Gastrocnemius medialis (tissue), 4 donors: ENCODE measurements around the gene LDHB. TPM values are rescaled to one million over a fixed set of nuclear protein-coding genes. Genes with fewer than 3 reads are reported as not detected.
"Not testable (repeated sequence)": the region's sequence is repeated elsewhere in the genome, so short reads cannot be mapped to it uniquely, and the experiment has no call there.

Experiments
- ATAC-seq, 2 donors: fragments of 150-250 bp; one replicate each; pipeline ENCODE4 v1.9.1; 2016
- DNase-seq, 2 donors: peaks; one replicate each; pipeline ENCODE4 v3.0.0-alpha.2; 2019
- H3K27ac ChIP-seq, 4 donors: fragments of 200-600 bp; sonication (generic); 1 replicate in 1 of 4; 2 replicates in 3 of 4; pipeline ENCODE4 v1.5.1; 2016 to 2018; ENCODE audit warnings: mild to moderate bottlenecking in 2 of 4, moderate library complexity in 1 of 4
- H3K27me3 ChIP-seq, 3 donors: fragments of 200-600 bp; sonication (generic) in 2 of 3; 1 replicate in 1 of 3; 2 replicates in 2 of 3; pipeline versions ENCODE4 v1.5.1 to v1.6.0; 2016 to 2019; ENCODE audit warnings: mild to moderate bottlenecking in 1 of 3, moderate library complexity in 1 of 3
- H3K36me3 ChIP-seq, 2 donors: fragments of 200-600 bp; sonication (generic) in 1 of 2; one replicate each; pipeline ENCODE4 v1.5.1; 2017 to 2018
- H3K4me1 ChIP-seq, 2 donors: fragments of 200-600 bp; sonication (generic) in 1 of 2; one replicate each; pipeline ENCODE4 v1.5.1; 2016 to 2017; ENCODE audit warnings: mild to moderate bottlenecking in 2 of 2
- H3K4me3 ChIP-seq, 4 donors: fragments of 200-600 bp; sonication (generic) in 3 of 4; 1 replicate in 1 of 4; 2 replicates in 3 of 4; pipeline ENCODE4 v1.5.1; 2016 to 2019; ENCODE audit warnings: mild to moderate bottlenecking in 2 of 4
- H3K9me3 ChIP-seq, 3 donors: fragments of 200-600 bp; sonication (generic) in 2 of 3; 1 replicate in 1 of 3; 2 replicates in 2 of 3; pipeline ENCODE4 v1.5.1; 2016 to 2019
- CTCF ChIP-seq, 5 experiments: fragments of 450-650 bp in 3 of 5; fragments of 200-600 bp in 2 of 5; sonication (generic) in 2 of 5; IDR thresholded peaks in 4 of 5; conservative IDR thresholded peaks in 1 of 5; 1 replicate in 4 of 5; 2 replicates in 1 of 5; pipeline ENCODE4 v1.5.1; 2016 to 2019; ENCODE audit warnings: antibody characterized with exemption in 5 of 5, mild to moderate bottlenecking in 3 of 5, moderate library complexity in 3 of 5
- POLR2A ChIP-seq, 2 donors: fragments of 450-650 bp; IDR thresholded peaks; one replicate each; pipeline ENCODE4 v1.6.1; 2017; ENCODE audit warnings: antibody characterized with exemption in 2 of 2, mild to moderate bottlenecking in 2 of 2, moderate library complexity in 2 of 2
- in situ Hi-C, 4 donors: fragments of 200-750 bp; cut with MboI; loops; one replicate each; pipeline versions ENCODE4 v1.15.0 to v1.8.0; 2017; ENCODE audit warnings: low sequenced_read_pairs in 4 of 4
- intact Hi-C: fragments of 100-400 bp; cut with DNase I; formaldehyde crosslinking; loops from one replicate; pipeline ENCODE4 v1.15.1; 2023; ENCODE audit warnings: low total_unique reads
- total RNA-seq, 4 donors: library from RNA; depleted of rRNA; stranded (reverse); fragments of >200 nt; gene quantifications; one replicate each; pipeline versions ENCODE4 v1.1.0 to v1.2.3, GENCODE V29; 2016

LDHB gene
- total RNA-seq, 4 donors from 2014 or later, result 76.4 to 229 (median 125) TPM

GRCh38 chr12:21676776-21677175 lies 19.1 kb upstream of the LDHB start:
- intact Hi-C loops, result no loop called here

GRCh38 chr12:21675641-21676040 lies 18.0 kb upstream of the LDHB start:
- intact Hi-C loops, result no loop called here

More at GRCh38 chr12:21676776-21677175, 19.1 kb upstream of the LDHB start:
- DNase-seq (no peak), ATAC-seq (no peak)
- H3K36me3 ChIP-seq, result no peaks in the 10 kb centered on the region
- no peaks in the 10 kb centered on the region for H3K9me3 ChIP-seq
- H3K27ac ChIP-seq, result no peak overlapping the region
- no peak overlapping the region for H3K4me3 ChIP-seq
- no peaks in the 10 kb centered on the region for H3K27me3 ChIP-seq
- in situ Hi-C loops, result loop anchor here in 1 of 4 donors (10.0 kb wide), 1 partner anchor 72 kb away; the partner anchor contains the start of gene GYS2
- TF ChIP-seq POLR2A (IDR thresholded peaks at IDR 0.05), result no peak
- TF ChIP-seq CTCF (IDR thresholded peaks at IDR 0.05 in 4 of 5, conservative IDR thresholded peaks at IDR 0.05 in 1 of 5), result no peak
- no peaks in the 10 kb centered on the region for H3K4me1 ChIP-seq

GRCh38 chr12:21675096-21675495 lies 17.5 kb upstream of the LDHB start:
- H3K36me3 ChIP-seq, result no peaks in the 10 kb centered on the region
- ATAC-seq, result no peak
- no peak overlapping the region for H3K4me3 ChIP-seq
- in situ Hi-C loops (loop anchor here in 1 of 4 donors (10.0 kb wide), 1 partner anchor 70 kb away; the partner anchor contains the start of gene GYS2), intact Hi-C loops (no loop called here)
- H3K27ac ChIP-seq, result no peak overlapping the region
- H3K27me3 ChIP-seq, result no peaks in the 10 kb centered on the region
- no peaks in the 10 kb centered on the region for H3K4me1 ChIP-seq
- DNase-seq, result no peak
- H3K9me3 ChIP-seq, result no peaks in the 10 kb centered on the region
- TF ChIP-seq POLR2A (IDR thresholded peaks at IDR 0.05) (no peak), CTCF (IDR thresholded peaks at IDR 0.05 in 4 of 5, conservative IDR thresholded peaks at IDR 0.05 in 1 of 5) (no peak)

More at GRCh38 chr12:21675641-21676040, 18.0 kb upstream of the LDHB start:
- ATAC-seq (no peak), DNase-seq (no peak)
- in situ Hi-C loops, result loop anchor here in 1 of 4 donors (10.0 kb wide), 1 partner anchor 71 kb away; the partner anchor contains the start of gene GYS2
- Histone ChIP-seq H3K9me3 (no peaks in the 10 kb centered on the region), H3K4me3 (no peak overlapping the region), H3K4me1 (no peaks in the 10 kb centered on the region), H3K27ac (no peak overlapping the region), H3K27me3 (no peaks in the 10 kb centered on the region), H3K36me3 (no peaks in the 10 kb centered on the region)
- no peak for TF ChIP-seq POLR2A (IDR thresholded peaks at IDR 0.05)
- no peak for TF ChIP-seq CTCF (IDR thresholded peaks at IDR 0.05 in 4 of 5, conservative IDR thresholded peaks at IDR 0.05 in 1 of 5)

- ATAC-seq, DNase-seq, H3K4me1 ChIP-seq, H3K4me3 ChIP-seq, H3K27me3 ChIP-seq, H3K27ac ChIP-seq, intact Hi-C loops, H3K9me3 ChIP-seq, H3K36me3 ChIP-seq: not testable (repeated sequence)
- in situ Hi-C loops, result loop anchor here in 1 of 4 donors (10.0 kb wide), 1 partner anchor 69 kb away; the partner anchor contains the start of gene GYS2
Observed at GRCh38 chr12:21673830-21674552, 16.3 kb upstream of the LDHB start.

- DNase-seq, result no peak
- no peak for ATAC-seq
- Histone ChIP-seq H3K4me1 (no peaks in the 10 kb centered on the region), H3K27ac (no peak overlapping the region), H3K4me3 (no peak overlapping the region), H3K36me3 (no peaks in the 10 kb centered on the region), H3K9me3 (no peaks in the 10 kb centered on the region), H3K27me3 (no peaks in the 10 kb centered on the region)
- intact Hi-C loops, result no loop called here
- TF ChIP-seq CTCF (IDR thresholded peaks at IDR 0.05 in 4 of 5, conservative IDR thresholded peaks at IDR 0.05 in 1 of 5), result no peak
- TF ChIP-seq POLR2A (IDR thresholded peaks at IDR 0.05), result no peak
- in situ Hi-C loops, result loop anchor here in 1 of 4 donors (10.0 kb wide), 1 partner anchor 67 kb away; the partner anchor contains the start of gene GYS2
Observed at GRCh38 chr12:21672146-21672545, 14.5 kb upstream of the LDHB start.
